ENCODE data around the gene GPR135.
"Not testable (repeated sequence)": the region's sequence is repeated elsewhere in the genome, so short reads cannot be mapped to it uniquely, and the experiment has no call there.

DNA sequence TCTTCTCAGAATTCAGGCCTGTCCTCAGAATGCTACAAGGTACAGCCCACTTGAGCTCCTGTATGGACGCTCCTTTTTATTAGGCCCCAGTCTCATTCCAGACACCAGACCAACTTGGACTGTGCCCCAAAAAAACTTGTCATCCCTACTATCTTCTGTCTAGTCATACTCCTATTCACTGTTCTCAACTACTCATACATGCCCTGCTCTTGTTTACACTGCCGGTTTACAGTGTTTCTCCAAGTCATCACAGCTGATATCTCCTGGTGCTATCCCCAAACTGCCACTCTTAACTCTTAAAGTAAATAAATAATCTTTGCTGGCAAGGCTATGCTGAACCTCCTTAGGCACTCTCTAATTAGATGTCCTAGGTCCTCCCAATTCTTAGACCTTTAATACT, 16.5 kb downstream of the GPR135 start:
- TF ChIP-seq, protein P1, sequence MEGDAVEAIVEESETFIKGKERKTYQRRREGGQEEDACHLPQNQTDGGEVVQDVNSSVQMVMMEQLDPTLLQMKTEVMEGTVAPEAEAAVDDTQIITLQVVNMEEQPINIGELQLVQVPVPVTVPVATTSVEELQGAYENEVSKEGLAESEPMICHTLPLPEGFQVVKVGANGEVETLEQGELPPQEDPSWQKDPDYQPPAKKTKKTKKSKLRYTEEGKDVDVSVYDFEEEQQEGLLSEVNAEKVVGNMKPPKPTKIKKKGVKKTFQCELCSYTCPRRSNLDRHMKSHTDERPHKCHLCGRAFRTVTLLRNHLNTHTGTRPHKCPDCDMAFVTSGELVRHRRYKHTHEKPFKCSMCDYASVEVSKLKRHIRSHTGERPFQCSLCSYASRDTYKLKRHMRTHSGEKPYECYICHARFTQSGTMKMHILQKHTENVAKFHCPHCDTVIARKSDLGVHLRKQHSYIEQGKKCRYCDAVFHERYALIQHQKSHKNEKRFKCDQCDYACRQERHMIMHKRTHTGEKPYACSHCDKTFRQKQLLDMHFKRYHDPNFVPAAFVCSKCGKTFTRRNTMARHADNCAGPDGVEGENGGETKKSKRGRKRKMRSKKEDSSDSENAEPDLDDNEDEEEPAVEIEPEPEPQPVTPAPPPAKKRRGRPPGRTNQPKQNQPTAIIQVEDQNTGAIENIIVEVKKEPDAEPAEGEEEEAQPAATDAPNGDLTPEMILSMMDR (IDR thresholded peaks at IDR 0.05), result not testable (repeated sequence)
- TF ChIP-seq POLR2A (IDR thresholded peaks at IDR 0.05), result not testable (repeated sequence)

Measured in Peyer's patch (tissue), 4 donors.